Measurements from ENCODE around the gene TYMS. TPM values are rescaled to one million over a fixed set of nuclear protein-coding genes. Genes with fewer than 3 reads are reported as not detected.

The TYMS gene
- total and polyA plus RNA-seq, 9 of the 15 experiments (the other 6 are each of a cell fraction or from before 2014, with no cell fraction given): 69.1 to 409 (median 175) TPM

DNA sequence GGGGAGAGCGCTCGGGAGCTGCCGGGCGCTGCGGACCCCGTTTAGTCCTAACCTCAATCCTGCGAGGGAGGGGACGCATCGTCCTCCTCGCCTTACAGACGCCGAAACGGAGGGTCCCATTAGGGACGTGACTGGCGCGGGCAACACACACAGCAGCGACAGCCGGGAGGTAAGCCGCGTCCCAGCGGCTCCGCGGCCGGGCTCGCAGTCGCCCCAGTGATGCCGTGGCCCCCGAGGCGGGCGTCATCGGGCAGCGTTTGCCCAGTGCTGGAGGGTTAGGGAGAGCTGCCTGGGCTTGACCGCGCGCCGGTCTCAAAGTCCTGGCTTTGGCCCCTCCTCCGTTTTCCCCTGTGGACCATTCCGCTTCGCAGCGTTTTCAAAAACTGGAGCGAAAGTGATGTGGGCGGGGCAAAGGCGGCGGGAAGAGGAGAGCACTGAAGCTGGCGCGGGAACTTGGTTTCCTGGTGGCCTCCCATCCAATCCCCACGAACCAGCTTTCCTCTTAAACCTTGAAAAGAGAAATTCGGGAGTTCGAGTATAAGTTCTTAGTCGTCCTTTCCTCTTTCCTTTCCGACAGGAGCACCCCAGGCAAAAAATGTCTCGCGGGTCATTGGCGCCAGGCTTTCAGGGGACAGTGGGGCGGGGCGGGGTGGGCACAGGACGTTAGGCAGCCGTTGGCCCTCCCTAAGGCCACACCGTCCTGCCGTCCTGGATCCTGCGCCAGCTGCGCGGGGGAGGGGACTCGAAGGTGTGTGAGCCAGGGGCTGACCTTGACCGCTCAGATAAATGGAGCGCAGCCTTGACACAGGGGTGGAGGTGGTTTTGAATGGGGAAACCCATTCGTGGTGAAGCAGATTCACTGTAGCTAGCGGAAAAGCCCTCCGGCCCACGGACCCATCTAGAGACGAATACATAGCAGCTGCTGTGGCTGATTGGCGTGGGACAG lies 821 bp downstream of the TYMS start (continued):
- TF ChIP-seq, protein P1, sequence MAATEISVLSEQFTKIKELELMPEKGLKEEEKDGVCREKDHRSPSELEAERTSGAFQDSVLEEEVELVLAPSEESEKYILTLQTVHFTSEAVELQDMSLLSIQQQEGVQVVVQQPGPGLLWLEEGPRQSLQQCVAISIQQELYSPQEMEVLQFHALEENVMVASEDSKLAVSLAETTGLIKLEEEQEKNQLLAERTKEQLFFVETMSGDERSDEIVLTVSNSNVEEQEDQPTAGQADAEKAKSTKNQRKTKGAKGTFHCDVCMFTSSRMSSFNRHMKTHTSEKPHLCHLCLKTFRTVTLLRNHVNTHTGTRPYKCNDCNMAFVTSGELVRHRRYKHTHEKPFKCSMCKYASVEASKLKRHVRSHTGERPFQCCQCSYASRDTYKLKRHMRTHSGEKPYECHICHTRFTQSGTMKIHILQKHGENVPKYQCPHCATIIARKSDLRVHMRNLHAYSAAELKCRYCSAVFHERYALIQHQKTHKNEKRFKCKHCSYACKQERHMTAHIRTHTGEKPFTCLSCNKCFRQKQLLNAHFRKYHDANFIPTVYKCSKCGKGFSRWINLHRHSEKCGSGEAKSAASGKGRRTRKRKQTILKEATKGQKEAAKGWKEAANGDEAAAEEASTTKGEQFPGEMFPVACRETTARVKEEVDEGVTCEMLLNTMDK (IDR thresholded peaks at IDR 0.05; ENCODE audit: borderline replicate concordance, insufficient read depth, low read depth, low read length, poor library complexity, severe bottlenecking): no peak
- TF ChIP-seq ZNF324 (CRISPR knock-in tag; IDR thresholded peaks at IDR 0.05) (no peak), SPI1 (IDR thresholded peaks at IDR 0.05; ENCODE audit: borderline replicate concordance, low read depth, low read length) (no peak), ETS2 (tag; IDR thresholded peaks at IDR 0.05; ENCODE audit: borderline replicate concordance, poor library complexity, severe bottlenecking) (no peak), SRSF9 (IDR thresholded peaks at IDR 0.05; ENCODE audit: borderline replicate concordance, low read depth, low read length) (no peak), ZNF57 (CRISPR knock-in tag; IDR thresholded peaks at IDR 0.05) (no peak), WHSC1 (IDR thresholded peaks at IDR 0.05; ENCODE audit: low read length) (no peak), L3MBTL2 (IDR thresholded peaks at IDR 0.05) (no peak), CHD2 (IDR thresholded peaks at IDR 0.05; ENCODE audit: low read depth, low read length) (no peak), RFX1 (IDR thresholded peaks at IDR 0.05) (no peak), U2AF1 (optimal IDR thresholded peaks at IDR 0.05; ENCODE audit: low read depth, low read length) (peak; percentile 73), ZNF311 (CRISPR knock-in tag; IDR thresholded peaks at IDR 0.05) (no peak), PHF8 (IDR thresholded peaks at IDR 0.05; ENCODE audit: borderline replicate concordance, low read length) (peak; percentile 71), MAZ (CRISPR knock-in tag; conservative IDR thresholded peaks at IDR 0.05 in 1 of 2, IDR thresholded peaks at IDR 0.05 in 1 of 2) (peak in 1 of 2 experiments; percentile 84; a peak in 3 of 4 replicates), GATAD2B (IDR thresholded peaks at IDR 0.05; ENCODE audit: borderline replicate concordance) (peak; percentile 26; the same call in 1 of the 2 replicates)
- TF ChIP-seq, protein P2, sequence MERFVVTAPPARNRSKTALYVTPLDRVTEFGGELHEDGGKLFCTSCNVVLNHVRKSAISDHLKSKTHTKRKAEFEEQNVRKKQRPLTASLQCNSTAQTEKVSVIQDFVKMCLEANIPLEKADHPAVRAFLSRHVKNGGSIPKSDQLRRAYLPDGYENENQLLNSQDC (CRISPR knock-in tag; IDR thresholded peaks at IDR 0.05): no peak; the same call in 1 of the 2 replicates
- TF ChIP-seq, protein P3, sequence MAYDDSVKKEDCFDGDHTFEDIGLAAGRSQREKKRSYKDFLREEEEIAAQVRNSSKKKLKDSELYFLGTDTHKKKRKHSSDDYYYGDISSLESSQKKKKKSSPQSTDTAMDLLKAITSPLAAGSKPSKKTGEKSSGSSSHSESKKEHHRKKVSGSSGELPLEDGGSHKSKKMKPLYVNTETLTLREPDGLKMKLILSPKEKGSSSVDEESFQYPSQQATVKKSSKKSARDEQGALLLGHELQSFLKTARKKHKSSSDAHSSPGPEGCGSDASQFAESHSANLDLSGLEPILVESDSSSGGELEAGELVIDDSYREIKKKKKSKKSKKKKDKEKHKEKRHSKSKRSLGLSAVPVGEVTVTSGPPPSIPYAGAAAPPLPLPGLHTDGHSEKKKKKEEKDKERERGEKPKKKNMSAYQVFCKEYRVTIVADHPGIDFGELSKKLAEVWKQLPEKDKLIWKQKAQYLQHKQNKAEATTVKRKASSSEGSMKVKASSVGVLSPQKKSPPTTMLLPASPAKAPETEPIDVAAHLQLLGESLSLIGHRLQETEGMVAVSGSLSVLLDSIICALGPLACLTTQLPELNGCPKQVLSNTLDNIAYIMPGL (CRISPR knock-in tag; IDR thresholded peaks at IDR 0.05): no peak
- TF ChIP-seq, protein P4, sequence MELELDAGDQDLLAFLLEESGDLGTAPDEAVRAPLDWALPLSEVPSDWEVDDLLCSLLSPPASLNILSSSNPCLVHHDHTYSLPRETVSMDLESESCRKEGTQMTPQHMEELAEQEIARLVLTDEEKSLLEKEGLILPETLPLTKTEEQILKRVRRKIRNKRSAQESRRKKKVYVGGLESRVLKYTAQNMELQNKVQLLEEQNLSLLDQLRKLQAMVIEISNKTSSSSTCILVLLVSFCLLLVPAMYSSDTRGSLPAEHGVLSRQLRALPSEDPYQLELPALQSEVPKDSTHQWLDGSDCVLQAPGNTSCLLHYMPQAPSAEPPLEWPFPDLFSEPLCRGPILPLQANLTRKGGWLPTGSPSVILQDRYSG (tag; conservative IDR thresholded peaks at IDR 0.05; ENCODE audit: low read depth): 0 out of 2 replicates have a peak, but pooled peaks have one; percentile 17
- TF ChIP-seq, protein P5, sequence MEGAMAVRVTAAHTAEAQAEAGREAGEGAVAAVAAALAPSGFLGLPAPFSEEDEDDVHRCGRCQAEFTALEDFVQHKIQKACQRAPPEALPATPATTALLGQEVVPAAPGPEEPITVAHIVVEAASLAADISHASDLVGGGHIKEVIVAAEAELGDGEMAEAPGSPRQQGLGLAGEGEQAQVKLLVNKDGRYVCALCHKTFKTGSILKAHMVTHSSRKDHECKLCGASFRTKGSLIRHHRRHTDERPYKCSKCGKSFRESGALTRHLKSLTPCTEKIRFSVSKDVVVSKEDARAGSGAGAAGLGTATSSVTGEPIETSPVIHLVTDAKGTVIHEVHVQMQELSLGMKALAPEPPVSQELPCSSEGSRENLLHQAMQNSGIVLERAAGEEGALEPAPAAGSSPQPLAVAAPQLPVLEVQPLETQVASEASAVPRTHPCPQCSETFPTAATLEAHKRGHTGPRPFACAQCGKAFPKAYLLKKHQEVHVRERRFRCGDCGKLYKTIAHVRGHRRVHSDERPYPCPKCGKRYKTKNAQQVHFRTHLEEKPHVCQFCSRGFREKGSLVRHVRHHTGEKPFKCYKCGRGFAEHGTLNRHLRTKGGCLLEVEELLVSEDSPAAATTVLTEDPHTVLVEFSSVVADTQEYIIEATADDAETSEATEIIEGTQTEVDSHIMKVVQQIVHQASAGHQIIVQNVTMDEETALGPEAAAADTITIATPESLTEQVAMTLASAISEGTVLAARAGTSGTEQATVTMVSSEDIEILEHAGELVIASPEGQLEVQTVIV (CRISPR knock-in tag; IDR thresholded peaks at IDR 0.05; ENCODE audit: borderline replicate concordance): no peak
